SU-DHL-6 (cell line): ENCODE measurements around the gene SMIM5.

Experiments
- H2AFZ ChIP-seq: fragments of 200-600 bp; sonication (generic); 2 replicates; pipeline ENCODE4 v1.6.1; 2014; ENCODE audit warnings: low read depth, mild to moderate bottlenecking, moderate library complexity, mixed read lengths, antibody characterized with exemption, low read length; ENCODE audit not compliant: severe bottlenecking
- H3F3A ChIP-seq: fragments of 200-600 bp; shearing (Covaris generic); 2 replicates; pipeline ENCODE4 v1.6.0; 2016; ENCODE audit warnings: antibody characterized with exemption, mild to moderate bottlenecking; ENCODE audit not compliant: insufficient read depth
- H3K27ac ChIP-seq: fragments of 200-600 bp; sonication (generic); 2 replicates; pipeline ENCODE4 v1.5.1; 2016; ENCODE audit warnings: low read depth, mild to moderate bottlenecking, low read length, moderate library complexity, mixed read lengths
- H3K27me3 ChIP-seq: fragments of 200-600 bp; sonication (generic), shearing (Covaris generic); 2 replicates; pipeline ENCODE4 v1.6.0; 2014; ENCODE audit warnings: mild to moderate bottlenecking, low read length
- H3K36me3 ChIP-seq: fragments of 200-600 bp; sonication (generic); 2 replicates; pipeline ENCODE4 v1.6.1; 2014; ENCODE audit warnings: mild to moderate bottlenecking, low read length, mixed read lengths
- H3K4me2 ChIP-seq: fragments of 300-600, 200-600 bp; shearing (Covaris generic), sonication (generic); 2 replicates; pipeline ENCODE4 v1.6.0; 2014; ENCODE audit warnings: low read length, low read depth, mild to moderate bottlenecking; ENCODE audit not compliant: poor library complexity, severe bottlenecking
- H3K4me3 ChIP-seq: fragments of 200-600 bp; sonication (generic); 2 replicates; pipeline ENCODE4 v1.5.1; 2014; ENCODE audit warnings: antibody characterized with exemption, low read length, mild to moderate bottlenecking, mixed read lengths; ENCODE audit not compliant: insufficient read depth, poor library complexity, severe bottlenecking
- H3K79me2 ChIP-seq: fragments of 200-600 bp; sonication (generic); 2 replicates; pipeline ENCODE4 v1.6.1; 2014; ENCODE audit warnings: mild to moderate bottlenecking, low read length, moderate library complexity; ENCODE audit not compliant: insufficient read depth
- H3K9ac ChIP-seq: fragments of 200-600 bp; sonication (generic); 2 replicates; pipeline ENCODE4 v1.7.0; 2014; ENCODE audit warnings: mild to moderate bottlenecking, low read length
- H3K9me2 ChIP-seq: fragments of 200-600 bp; sonication (generic); replicated peaks from 2 replicates; pipeline ENCODE4 v1.6.1; 2014; ENCODE audit warnings: low read length; ENCODE audit not compliant: insufficient read depth
- H3K9me3 ChIP-seq: fragments of 200-600 bp; sonication (generic); 2 replicates; pipeline ENCODE4 v1.6.1; 2014; ENCODE audit warnings: low read length, mixed read lengths; ENCODE audit not compliant: insufficient read depth
- H4K20me1 ChIP-seq: fragments of 200-600 bp; sonication (generic); 2 replicates; pipeline ENCODE4 v1.6.1; 2014; ENCODE audit warnings: low read depth, mild to moderate bottlenecking, antibody characterized with exemption, low read length, moderate library complexity, mixed read lengths
- EZH2phosphoT487 ChIP-seq: fragments of 200-600 bp; sonication (generic), shearing (Covaris generic); conservative IDR thresholded peaks from 2 replicates; pipeline ENCODE4 v1.6.1; 2018; ENCODE audit warnings: mild to moderate bottlenecking, antibody characterized with exemption, low read length, moderate library complexity, mixed read lengths
- TF ChIP-seq, protein P1 (sequence below): fragments of 200-600 bp; sonication (generic); IDR thresholded peaks from one replicate; pipeline ENCODE4 v1.5.1; 2017; ENCODE audit warnings: antibody characterized with exemption, mild to moderate bottlenecking, low read length, moderate library complexity; ENCODE audit not compliant: insufficient read depth, poor library complexity, severe bottlenecking

SMIM5 gene

DNA sequence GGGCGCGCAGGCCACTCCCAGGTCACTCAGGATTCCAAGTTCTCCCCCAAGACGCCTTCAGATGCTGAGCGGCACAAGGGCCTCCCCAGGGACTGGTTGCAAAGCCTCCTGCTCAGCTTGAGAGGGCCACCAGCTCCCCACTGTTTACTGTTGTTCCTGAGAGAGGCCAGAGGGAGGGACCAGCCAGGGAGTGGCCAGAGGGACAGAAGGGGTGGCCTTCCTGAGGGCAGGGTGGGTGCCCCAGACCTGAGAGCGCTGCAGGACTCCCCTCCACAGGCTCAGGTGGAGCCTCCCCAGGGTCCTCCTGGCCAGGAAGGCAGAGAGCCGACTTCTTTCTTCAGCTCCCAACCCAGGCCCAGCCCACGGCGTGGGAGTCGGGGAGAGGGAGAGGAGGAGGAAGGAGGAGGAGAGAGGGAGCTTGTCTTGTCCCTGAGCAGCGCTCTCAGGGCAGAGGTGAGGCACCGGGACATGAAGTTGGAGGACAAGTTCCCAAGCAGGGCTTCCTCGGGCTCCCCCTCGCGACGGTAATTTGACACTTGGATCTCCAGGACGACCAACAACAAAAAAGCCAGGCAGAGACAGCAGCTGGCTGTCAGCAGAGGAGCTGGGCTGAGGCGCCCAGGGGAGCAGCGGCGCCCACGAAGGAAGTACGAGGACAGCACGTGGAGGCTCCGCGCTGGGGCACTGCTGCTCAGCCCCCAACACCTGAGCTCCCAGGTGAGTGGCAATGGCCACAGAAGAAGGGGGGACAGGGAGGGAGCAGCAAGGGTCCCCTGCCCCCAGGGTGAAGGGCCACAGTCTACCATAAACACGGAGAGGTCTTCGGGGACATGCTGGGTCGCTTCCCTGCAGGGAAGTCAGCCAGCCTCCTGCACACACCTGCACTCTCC, 497 bp downstream of the SMIM5 start:
- H4K20me1 ChIP-seq, result no peaks in the 10 kb centered on the region
- no peak overlapping the region for H3K27ac ChIP-seq
- TF ChIP-seq, protein P1, sequence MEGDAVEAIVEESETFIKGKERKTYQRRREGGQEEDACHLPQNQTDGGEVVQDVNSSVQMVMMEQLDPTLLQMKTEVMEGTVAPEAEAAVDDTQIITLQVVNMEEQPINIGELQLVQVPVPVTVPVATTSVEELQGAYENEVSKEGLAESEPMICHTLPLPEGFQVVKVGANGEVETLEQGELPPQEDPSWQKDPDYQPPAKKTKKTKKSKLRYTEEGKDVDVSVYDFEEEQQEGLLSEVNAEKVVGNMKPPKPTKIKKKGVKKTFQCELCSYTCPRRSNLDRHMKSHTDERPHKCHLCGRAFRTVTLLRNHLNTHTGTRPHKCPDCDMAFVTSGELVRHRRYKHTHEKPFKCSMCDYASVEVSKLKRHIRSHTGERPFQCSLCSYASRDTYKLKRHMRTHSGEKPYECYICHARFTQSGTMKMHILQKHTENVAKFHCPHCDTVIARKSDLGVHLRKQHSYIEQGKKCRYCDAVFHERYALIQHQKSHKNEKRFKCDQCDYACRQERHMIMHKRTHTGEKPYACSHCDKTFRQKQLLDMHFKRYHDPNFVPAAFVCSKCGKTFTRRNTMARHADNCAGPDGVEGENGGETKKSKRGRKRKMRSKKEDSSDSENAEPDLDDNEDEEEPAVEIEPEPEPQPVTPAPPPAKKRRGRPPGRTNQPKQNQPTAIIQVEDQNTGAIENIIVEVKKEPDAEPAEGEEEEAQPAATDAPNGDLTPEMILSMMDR, result peak; percentile 42
- TF ChIP-seq EZH2phosphoT487, result no peak
- no peak overlapping the region for H2AFZ ChIP-seq
- H3K9ac ChIP-seq, result 0 out of 2 replicates have a peak overlapping the region, but pooled peaks have one; percentile 4
- no peaks in the 10 kb centered on the region for H3K36me3 ChIP-seq
- H3K27me3 ChIP-seq, result no peaks in the 10 kb centered on the region
- H3K4me2 ChIP-seq, result no peak overlapping the region
- H3K4me3 ChIP-seq, result no peak overlapping the region
- H3K9me2 ChIP-seq, result no peaks in the 10 kb centered on the region
- no peaks in the 10 kb centered on the region for H3K9me3 ChIP-seq
- H3F3A ChIP-seq, result no peaks in the 10 kb centered on the region
- no peaks in the 10 kb centered on the region for H3K79me2 ChIP-seq

DNA sequence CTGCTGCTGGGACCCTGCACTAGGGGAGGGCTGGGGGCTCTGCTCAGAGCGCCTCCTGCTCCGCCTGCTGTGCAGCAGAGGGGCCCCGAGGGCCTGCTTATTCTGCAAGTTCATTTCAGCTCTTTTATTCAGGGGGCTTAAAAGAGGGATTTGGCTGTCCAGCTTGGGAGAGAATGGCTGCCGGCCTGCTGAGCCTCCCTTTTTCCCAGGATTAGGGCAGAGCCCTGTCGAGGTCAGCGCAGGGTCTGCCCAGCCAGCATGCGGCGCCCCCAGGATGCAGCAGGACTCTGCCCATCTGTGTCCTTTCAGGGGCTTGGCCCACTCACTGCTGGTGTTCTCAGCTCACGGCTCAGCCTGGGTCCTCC, 1.1 kb downstream of the SMIM5 start:
- Histone ChIP-seq H3K4me2 (no peak overlapping the region), H3K27ac (no peak overlapping the region), H2AFZ (no peak overlapping the region), H3K27me3 (no peaks in the 10 kb centered on the region), H3F3A (no peaks in the 10 kb centered on the region), H3K9me3 (no peaks in the 10 kb centered on the region), H3K79me2 (no peaks in the 10 kb centered on the region), H3K4me3 (no peak overlapping the region), H4K20me1 (no peaks in the 10 kb centered on the region), H3K9me2 (no peaks in the 10 kb centered on the region), H3K36me3 (no peaks in the 10 kb centered on the region), H3K9ac (no peak overlapping the region)
- TF ChIP-seq, protein P1, result no peak
- TF ChIP-seq EZH2phosphoT487, result no peak

DNA sequence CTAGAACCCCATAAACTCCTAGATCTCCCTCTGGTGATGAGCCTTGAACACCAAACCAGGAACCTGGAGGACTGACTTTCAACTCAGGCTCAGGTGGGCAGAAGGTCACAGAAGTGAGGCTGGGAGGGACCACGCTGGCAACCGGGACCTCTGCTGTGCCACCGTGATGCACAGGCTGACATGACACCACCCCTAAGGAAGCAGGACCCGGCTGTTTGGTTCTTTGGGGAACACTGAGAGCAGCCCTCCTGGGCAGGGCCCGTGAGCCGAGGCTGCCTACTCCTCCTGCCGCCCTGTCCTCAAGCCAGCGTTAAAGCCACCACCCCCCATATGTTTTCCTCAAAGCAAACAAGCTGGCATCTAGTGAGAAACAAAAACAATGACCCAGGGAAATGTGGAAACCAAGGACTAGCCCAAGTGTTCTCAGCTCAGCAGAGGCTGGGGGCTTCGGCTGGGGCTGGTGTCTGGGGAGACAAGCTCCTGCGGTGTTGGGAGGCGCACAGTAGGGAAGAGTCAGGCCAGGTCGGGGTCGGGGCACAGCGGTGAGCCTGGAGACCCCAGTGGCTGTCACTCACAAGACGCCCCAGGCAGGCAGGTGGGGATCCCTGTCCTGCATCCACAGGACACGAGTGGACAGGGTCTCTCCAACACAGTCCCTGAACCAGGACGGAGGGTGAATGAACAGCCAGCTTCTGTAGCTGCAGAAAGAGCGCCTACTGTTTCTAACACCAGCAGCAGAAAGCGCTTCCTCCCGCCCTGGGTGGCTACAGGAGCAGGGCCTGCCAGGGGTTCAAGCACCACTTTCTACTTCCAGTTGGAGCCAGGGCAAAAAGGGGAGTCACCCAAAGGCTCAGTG, 1.7 kb downstream of the SMIM5 start:
- H3K27ac ChIP-seq, result no peak overlapping the region
- H3K27me3 ChIP-seq, result no peaks in the 10 kb centered on the region
- no peak overlapping the region for H3K4me2 ChIP-seq
- no peaks in the 10 kb centered on the region for H3K79me2 ChIP-seq
- H2AFZ ChIP-seq, result no peak overlapping the region
- no peaks in the 10 kb centered on the region for H3K9me2 ChIP-seq
- TF ChIP-seq, protein P1, result no peak
- TF ChIP-seq EZH2phosphoT487, result no peak
- H3K36me3 ChIP-seq, result no peaks in the 10 kb centered on the region
- no peaks in the 10 kb centered on the region for H3K9me3 ChIP-seq
- H3K9ac ChIP-seq, result no peak overlapping the region
- H3F3A ChIP-seq, result no peaks in the 10 kb centered on the region
- no peaks in the 10 kb centered on the region for H4K20me1 ChIP-seq
- H3K4me3 ChIP-seq, result no peak overlapping the region
